GM23248 (cell line): ENCODE results near the gene ASH1L.

Source experiments
- EZH2 ChIP-seq: fragments of 200-600 bp; sonication (generic); IDR thresholded peaks from 2 replicates; pipeline ENCODE4 v1.6.1; 2018; ENCODE audit warnings: antibody characterized with exemption, mild to moderate bottlenecking; ENCODE audit not compliant: insufficient read depth, poor library complexity, severe bottlenecking
- EZH2phosphoT487 ChIP-seq: fragments of 200-600 bp; sonication (generic); IDR thresholded peaks from 2 replicates; pipeline ENCODE4 v1.6.1; 2018; ENCODE audit warnings: antibody characterized with exemption, moderate library complexity, mild to moderate bottlenecking, low read depth; ENCODE audit not compliant: insufficient read depth

DNA sequence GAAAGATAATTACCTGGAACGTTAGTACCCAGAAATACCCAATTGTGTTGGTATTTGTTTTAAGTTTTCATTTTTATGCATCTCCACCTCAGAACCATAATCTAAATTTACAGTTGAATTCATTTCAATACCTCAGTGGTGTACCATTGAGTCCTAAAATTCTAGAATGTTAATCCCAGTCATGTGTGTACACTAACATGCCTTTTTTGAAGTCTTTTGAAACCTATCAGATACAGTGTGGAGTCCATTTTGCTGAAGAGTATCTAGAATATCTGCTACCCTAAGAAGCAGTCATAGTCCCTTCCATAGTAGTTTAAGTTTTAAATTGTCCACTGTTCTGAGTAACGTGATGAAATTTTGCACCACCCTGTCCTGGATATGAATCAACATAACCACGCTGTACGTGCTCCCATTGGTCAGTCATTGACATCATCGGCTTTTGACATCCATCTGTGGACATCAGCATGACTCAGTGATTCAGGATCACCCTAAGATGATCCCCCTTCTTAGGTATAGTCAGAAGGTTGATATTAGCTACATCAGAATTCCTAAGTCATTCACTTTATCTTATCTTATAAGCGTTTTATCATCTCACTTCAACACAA, 7.5 kb upstream of the ASH1L start:
- TF ChIP-seq EZH2, result no peak
- TF ChIP-seq EZH2phosphoT487, result no peak
